HG03520 (cell line): Measurements from ENCODE around the gene GPBP1.
A peak's percentile ranks its signal among the peaks of the same experiment; 100 is the strongest.
"Not testable (repeated sequence)": the region's sequence is repeated elsewhere in the genome, so short reads cannot be mapped to it uniquely, and the experiment has no call there.

Source experiments
- ATAC-seq: cut with Tn5 transposase; IDR thresholded peaks from one replicate; pipeline ENCODE4 v1.9.1; 2021; ENCODE audit warnings: mild to moderate bottlenecking, moderate library complexity; ENCODE audit not compliant: unreplicated experiment

Gene GPBP1

GRCh38 chr5:57276353-57276752 is 102.5 kb downstream of the GPBP1 start:
- ATAC-seq, result no peak

GRCh38 chr5:57277085-57277484 is 103.2 kb downstream of the GPBP1 start:
- no peak for ATAC-seq

DNA sequence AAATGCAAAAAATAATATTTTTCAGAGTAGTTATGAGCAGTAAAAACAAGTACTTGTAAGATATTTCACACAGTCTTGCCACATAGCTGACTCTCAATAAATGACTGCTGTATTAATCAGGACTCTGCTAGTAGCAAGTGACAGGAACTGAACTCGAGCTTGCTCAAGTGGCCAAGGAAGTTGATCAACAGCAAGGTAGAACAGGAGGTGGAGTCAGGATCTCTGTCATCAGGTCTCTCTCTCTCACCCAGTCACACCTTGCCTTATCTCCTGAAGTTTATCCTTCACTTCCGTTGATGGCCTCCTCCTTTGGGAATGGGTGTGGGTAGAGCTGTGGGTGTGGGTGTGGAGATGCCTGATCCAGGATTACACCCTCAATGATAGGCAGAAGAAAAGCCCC is 107.0 kb downstream of the GPBP1 start:
- no peak for ATAC-seq

- ATAC-seq, result not testable (repeated sequence)
Observed at GRCh38 chr5:57285084-57285483, 111.2 kb downstream of the GPBP1 start.

DNA sequence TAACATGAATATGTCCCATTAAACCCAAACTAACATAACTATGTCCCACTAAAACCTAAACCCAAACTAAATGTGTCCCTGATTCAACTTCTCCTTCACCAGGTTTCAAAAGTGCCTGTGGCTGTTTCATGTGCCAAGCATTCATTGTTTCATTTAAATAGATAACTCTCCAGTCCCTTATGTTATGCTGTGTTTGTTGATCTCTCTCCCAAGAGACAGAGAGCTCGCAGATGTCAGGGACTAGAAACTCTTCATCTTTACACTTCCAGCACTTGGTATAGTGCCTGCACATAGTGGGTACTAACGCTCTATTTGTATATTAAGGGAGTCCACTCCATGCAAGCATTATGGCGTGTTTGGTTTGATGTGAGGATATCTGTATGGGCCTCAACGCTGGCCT is 118.0 kb downstream of the GPBP1 start:
- no peak for ATAC-seq

- ATAC-seq, result no peak
Observed at GRCh38 chr5:57292336-57292735, 118.5 kb downstream of the GPBP1 start.

DNA sequence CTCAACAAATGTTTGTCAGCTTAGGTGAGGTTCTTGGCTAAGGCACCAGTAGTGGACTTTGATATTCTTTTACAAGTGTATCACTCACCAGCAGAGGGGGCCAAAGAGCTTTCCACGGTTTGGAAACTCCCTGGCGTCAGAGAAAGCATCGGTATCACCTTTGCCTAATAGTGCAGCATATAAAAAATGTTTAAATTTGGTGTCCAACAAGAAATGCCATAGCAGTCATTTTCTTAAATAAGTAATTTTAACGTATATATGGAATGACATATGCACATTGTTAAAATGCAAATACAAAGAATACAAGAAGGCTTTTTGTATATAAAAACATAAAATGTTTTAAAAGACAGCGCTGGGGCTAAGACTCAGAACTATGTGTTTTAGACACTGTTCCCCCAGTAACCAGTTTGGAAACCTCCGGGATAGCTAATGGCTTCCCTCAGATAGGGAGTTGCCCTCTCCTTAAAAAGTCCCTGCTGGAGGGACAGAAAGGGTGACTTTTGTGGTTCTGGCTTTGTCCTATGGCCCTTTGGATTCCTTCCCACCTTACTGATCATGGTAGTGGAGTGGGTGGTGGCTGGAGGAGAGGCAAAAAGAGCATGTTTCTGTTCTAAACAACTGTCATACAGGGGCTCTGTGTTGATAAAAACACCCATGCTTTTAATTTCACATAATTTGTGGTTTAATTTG is 124.6 kb downstream of the GPBP1 start:
- peak; percentile 52 for ATAC-seq

- peak; percentile 37 for ATAC-seq
Observed at GRCh38 chr5:57298985-57299491, 125.2 kb downstream of the GPBP1 start.

DNA sequence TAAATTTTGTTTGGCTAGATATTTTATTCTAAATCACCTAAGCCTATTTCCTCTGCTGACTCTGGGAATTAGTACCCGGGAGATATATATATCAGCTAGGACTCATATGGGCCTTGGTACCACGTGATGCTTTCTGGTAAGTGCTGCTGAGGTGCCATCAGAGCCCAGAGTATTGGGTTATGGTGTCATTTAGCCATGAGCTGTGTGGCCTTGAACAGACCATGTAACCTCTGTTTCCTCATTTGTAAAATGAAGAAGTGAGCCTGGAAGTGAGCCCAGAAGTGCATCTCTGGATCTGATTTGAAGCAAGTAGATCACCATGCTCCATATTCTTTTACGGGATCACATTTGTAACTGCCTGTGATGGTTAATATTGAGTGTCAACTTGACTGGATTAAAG is 126.1 kb downstream of the GPBP1 start:
- no peak for ATAC-seq

DNA sequence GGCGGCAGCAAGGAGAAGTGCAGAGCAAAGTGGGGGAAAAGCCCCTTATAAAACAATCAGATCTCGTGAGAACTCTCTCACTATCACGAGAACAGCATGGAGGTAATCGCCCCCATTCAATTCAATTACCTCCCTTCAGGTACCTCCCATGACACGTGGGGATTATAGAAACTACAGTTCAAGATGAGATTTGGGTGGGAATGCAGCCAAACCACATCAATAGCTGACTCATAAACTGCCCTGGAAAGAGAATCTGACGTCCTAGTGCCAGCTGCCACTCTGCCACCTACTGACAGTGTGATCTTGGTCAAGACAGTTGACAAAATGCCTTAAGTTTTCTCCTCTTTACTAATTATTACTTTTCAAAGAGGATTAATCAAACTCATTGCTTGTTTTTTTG is 128.3 kb downstream of the GPBP1 start:
- no peak for ATAC-seq

DNA sequence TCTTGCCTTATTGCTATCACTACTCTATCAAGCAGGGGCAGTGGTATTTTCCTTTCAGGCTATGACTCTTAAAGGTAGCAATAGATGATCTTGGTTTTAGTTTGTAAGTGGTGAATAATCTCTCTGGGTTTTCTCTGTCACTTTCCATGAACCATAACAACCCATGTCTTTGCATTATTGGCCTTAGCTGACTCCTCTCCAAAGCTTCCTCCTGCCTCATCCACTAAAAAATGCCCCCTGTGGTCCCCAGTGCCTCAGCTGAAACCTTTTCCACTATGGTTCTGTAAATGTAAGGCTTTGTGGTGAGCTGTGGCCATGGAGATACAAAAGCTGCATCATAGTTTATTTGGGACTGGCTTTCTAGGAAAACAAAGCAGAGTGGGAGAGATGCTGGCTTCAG is 128.8 kb downstream of the GPBP1 start:
- no peak for ATAC-seq

DNA sequence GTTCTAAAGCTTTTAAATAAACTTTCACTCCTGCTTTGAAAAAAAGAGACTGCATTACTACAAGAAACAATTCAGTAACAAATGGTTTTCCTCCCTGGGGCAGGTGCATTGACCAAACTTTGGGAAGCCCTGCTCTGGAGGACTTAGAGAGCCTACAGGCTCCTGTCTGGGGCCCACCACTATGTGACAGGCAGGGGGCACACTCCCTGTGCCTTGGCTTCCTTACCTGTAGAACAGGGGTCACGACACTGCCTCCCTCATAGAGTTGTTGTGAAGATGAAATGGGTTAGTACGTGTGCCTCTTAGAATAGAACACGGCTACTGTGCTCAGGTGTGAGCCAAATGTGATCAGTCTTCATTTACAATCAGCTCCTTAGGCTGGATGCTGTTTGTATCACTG is 130.1 kb downstream of the GPBP1 start:
- no peak for ATAC-seq

DNA sequence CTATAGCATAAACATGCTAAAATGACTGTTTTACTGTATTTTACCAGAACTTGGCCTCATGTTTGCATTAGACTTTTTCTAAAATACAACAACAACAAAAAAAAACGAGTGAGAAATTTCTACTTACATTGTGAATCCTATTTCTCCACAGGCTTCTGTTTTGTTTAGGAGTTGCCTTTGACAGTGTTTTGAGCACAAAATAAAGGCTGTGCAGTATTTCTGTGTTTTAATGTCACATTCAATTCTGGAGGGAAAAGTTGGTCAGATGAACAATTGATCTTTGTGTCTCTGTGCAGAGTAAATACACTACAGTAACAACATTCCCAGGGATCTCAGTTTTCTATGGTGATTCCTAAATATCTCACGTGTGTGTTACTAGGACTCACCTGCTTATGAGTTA is 131.1 kb downstream of the GPBP1 start:
- no peak for ATAC-seq

DNA sequence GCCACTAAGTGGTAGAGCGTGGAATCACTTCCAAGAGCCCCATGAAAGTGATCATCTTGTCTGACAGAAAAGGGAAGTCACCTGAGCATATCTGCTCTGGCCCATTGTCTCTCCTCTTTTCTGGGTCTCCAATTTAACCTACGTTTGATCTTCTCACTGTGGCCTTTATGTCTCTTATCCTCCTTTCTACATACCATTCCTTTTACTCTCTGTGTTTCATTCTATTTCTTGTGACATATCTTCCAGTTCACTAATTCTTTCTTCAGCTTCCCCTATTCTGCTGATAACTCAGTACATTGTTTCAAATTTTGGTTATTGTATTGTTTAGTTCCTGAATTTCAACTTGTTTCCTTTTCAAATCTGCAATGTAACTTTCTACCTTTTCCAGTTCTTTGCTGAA is 132.5 kb downstream of the GPBP1 start:
- ATAC-seq, result no peak

DNA sequence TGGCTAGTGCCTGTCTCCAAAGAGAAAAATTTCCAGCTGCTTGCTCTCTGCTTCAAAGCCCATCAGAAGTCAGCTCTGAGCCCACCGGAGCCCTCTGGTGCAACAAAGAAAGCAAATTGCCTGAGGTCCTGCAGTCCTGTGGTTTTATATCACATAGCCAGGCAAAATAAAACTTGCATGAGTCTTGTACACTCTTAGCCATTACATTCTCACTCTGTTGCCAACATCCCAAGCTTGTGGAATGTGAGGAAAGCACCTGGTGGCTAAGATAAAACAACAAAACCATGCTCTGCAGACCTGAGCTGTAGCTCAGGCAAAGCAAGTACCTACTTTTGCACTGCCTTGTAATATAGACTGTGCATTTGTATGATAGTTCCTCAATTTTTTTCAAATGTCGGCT is 133.7 kb downstream of the GPBP1 start:
- ATAC-seq, result no peak

GRCh38 chr5:57309022-57309421 is 135.2 kb downstream of the GPBP1 start:
- not testable (repeated sequence) for ATAC-seq

- no peak for ATAC-seq
Observed at GRCh38 chr5:57311251-57311650, 137.4 kb downstream of the GPBP1 start.

DNA sequence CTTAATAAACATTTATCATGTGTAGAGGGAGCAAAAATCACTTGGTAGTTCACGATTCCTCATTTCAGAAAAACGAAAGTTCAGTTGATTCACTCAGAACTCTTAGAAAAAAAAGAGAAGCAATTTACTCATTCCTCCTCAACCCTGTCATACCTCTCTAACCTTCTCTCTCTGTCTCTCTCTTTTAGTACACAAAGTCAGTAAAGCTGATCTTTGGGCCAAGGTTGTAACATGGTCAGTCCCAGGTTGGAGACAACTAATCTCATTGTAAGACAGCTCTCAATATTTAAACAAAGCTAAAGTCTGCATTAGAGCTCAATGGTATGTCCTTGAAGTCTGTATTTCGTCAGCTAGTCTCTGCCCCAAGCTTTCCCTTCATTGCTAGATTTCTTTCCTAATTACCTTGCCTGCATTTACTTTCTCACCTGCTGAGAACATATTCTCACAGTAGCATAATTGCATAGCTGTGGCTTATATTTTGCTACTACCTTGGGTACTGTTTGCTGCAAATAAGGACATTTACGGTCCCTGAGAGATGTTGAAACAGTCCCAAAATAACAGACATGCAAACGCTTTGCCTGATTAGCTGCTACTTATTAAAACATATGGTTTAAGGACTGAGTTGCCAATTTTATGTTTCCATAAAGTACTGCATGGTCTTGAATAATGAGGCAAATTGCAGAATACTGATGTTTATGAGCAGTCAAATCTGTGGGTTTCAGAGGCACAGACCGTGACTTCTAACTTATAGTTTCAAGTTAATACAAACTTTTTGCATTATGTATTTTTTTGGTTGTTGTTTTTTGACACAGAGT is 138.3 kb downstream of the GPBP1 start:
- ATAC-seq, result no peak

DNA sequence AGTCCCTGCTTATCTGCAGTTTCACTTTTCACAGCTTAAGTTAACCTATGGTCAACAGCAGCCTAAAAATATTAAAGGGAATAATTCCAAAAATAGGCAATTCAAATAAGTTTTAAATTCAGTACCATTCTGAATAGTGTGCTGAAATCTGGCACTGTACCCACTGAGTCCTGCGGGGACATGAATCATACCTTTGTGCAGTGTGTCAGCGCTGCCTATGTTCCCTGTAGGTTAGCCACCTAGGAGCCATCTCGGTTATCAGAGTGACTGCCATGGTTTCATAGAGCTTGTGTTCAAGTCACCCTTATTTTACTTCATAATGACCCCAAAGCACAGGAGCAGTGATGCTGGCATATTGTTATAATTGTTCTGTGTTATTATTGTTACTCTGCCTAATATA is 139.9 kb downstream of the GPBP1 start:
- no peak for ATAC-seq
